ENCODE results near the gene DGKQ.

DNA sequence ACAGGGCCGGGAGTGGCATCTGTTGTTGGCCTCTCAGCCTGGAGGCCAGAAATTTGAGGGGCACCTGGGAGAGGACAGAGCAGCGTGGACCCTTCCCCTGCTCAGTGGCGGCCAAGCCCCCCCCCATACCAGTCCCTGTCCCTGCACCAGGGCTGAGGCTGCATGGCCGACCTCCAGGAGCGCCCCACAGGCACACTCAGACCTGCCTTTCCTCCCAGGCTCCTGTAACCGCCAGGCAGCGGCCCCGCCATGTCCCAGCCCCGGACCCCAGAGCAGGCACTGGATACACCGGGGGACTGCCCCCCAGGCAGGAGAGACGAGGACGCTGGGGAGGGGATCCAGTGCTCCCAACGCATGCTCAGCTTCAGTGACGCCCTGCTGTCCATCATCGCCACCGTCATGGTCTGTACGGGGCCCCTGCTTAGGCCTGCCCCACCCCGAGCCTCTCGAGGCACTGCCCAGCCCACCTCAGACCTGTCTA, 25.8 kb downstream of the DGKQ start:
- TF ChIP-seq, protein P1, sequence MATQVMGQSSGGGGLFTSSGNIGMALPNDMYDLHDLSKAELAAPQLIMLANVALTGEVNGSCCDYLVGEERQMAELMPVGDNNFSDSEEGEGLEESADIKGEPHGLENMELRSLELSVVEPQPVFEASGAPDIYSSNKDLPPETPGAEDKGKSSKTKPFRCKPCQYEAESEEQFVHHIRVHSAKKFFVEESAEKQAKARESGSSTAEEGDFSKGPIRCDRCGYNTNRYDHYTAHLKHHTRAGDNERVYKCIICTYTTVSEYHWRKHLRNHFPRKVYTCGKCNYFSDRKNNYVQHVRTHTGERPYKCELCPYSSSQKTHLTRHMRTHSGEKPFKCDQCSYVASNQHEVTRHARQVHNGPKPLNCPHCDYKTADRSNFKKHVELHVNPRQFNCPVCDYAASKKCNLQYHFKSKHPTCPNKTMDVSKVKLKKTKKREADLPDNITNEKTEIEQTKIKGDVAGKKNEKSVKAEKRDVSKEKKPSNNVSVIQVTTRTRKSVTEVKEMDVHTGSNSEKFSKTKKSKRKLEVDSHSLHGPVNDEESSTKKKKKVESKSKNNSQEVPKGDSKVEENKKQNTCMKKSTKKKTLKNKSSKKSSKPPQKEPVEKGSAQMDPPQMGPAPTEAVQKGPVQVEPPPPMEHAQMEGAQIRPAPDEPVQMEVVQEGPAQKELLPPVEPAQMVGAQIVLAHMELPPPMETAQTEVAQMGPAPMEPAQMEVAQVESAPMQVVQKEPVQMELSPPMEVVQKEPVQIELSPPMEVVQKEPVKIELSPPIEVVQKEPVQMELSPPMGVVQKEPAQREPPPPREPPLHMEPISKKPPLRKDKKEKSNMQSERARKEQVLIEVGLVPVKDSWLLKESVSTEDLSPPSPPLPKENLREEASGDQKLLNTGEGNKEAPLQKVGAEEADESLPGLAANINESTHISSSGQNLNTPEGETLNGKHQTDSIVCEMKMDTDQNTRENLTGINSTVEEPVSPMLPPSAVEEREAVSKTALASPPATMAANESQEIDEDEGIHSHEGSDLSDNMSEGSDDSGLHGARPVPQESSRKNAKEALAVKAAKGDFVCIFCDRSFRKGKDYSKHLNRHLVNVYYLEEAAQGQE (IDR thresholded peaks at IDR 0.05; ENCODE audit: insufficient read depth in 1 of 2, low read depth in 2 of 2, low read length in 2 of 2) = no peak
- TF ChIP-seq SIN3A (IDR thresholded peaks at IDR 0.05; ENCODE audit: borderline replicate concordance, insufficient read depth, low read length) (no peak), POLR2AphosphoS5 (IDR thresholded peaks at IDR 0.05; ENCODE audit: low read depth, low read length) (no peak), TAF1 (IDR thresholded peaks at IDR 0.05; ENCODE audit: borderline replicate concordance, insufficient read depth, low read length) (no peak), FOXP2 (optimal IDR thresholded peaks at IDR 0.05; ENCODE audit: borderline replicate concordance, extremely low read depth, extremely low read length, insufficient read depth) (no peak)
